ENCODE results near the gene ZDHHC7. TPM values are rescaled to one million over a fixed set of nuclear protein-coding genes. Genes with fewer than 3 reads are reported as not detected.

Gene ZDHHC7
- total and polyA plus RNA-seq, 9 of the 15 experiments (the other 6 are each of a cell fraction or from before 2014, with no cell fraction given), result 1.7 to 49.7 (median 37.4) TPM

GRCh38 chr16:85010931-85011845, at the start of gene ZDHHC7 (continued):
- no peak for TF ChIP-seq FOXP4 (CRISPR knock-in tag; IDR thresholded peaks at IDR 0.05; ENCODE audit: borderline replicate concordance)
- no peak for TF ChIP-seq SMAD2 (IDR thresholded peaks at IDR 0.05; ENCODE audit: low read depth, low read length)
- no peak for TF ChIP-seq CREB5 (CRISPR knock-in tag; IDR thresholded peaks at IDR 0.05)
- TF ChIP-seq POLR2B (IDR thresholded peaks at IDR 0.05; ENCODE audit: low read depth, partially characterized antibody), result peak; percentile 96
- TF ChIP-seq, protein P1, sequence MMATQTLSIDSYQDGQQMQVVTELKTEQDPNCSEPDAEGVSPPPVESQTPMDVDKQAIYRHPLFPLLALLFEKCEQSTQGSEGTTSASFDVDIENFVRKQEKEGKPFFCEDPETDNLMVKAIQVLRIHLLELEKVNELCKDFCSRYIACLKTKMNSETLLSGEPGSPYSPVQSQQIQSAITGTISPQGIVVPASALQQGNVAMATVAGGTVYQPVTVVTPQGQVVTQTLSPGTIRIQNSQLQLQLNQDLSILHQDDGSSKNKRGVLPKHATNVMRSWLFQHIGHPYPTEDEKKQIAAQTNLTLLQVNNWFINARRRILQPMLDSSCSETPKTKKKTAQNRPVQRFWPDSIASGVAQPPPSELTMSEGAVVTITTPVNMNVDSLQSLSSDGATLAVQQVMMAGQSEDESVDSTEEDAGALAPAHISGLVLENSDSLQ (IDR thresholded peaks at IDR 0.05), result no peak; the same call in 1 of the 2 replicates
- no peak for TF ChIP-seq COPS2 (conservative IDR thresholded peaks at IDR 0.05)
- TF ChIP-seq JUNB (CRISPR knock-in tag; conservative IDR thresholded peaks at IDR 0.05), result peak; percentile 65; the same call in 1 of the 2 replicates
- TF ChIP-seq, protein P2, sequence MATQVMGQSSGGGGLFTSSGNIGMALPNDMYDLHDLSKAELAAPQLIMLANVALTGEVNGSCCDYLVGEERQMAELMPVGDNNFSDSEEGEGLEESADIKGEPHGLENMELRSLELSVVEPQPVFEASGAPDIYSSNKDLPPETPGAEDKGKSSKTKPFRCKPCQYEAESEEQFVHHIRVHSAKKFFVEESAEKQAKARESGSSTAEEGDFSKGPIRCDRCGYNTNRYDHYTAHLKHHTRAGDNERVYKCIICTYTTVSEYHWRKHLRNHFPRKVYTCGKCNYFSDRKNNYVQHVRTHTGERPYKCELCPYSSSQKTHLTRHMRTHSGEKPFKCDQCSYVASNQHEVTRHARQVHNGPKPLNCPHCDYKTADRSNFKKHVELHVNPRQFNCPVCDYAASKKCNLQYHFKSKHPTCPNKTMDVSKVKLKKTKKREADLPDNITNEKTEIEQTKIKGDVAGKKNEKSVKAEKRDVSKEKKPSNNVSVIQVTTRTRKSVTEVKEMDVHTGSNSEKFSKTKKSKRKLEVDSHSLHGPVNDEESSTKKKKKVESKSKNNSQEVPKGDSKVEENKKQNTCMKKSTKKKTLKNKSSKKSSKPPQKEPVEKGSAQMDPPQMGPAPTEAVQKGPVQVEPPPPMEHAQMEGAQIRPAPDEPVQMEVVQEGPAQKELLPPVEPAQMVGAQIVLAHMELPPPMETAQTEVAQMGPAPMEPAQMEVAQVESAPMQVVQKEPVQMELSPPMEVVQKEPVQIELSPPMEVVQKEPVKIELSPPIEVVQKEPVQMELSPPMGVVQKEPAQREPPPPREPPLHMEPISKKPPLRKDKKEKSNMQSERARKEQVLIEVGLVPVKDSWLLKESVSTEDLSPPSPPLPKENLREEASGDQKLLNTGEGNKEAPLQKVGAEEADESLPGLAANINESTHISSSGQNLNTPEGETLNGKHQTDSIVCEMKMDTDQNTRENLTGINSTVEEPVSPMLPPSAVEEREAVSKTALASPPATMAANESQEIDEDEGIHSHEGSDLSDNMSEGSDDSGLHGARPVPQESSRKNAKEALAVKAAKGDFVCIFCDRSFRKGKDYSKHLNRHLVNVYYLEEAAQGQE (IDR thresholded peaks at IDR 0.05; ENCODE audit: borderline replicate concordance), result no peak
- TF ChIP-seq, protein P2 (CRISPR knock-in tag; IDR thresholded peaks at IDR 0.05; ENCODE audit: low read depth), result peak; percentile 38; the same call in 1 of the 2 replicates
- no peak for TF ChIP-seq MAFG (tag; conservative IDR thresholded peaks at IDR 0.05)
- peak; percentile 69 for TF ChIP-seq CCNT2 (IDR thresholded peaks at IDR 0.05; ENCODE audit: borderline replicate concordance, extremely low read depth, insufficient read length, low read depth, low read length)
- no peak for TF ChIP-seq HSF4 (CRISPR knock-in tag; IDR thresholded peaks at IDR 0.05; ENCODE audit: borderline replicate concordance)
- peak; percentile 88 for TF ChIP-seq PHF20 (IDR thresholded peaks at IDR 0.05; ENCODE audit: partially characterized antibody)
- TF ChIP-seq FOXJ3 (CRISPR knock-in tag; IDR thresholded peaks at IDR 0.05), result no peak

Measured in K562 (cell line).